SK-N-SH (cell line): Measurements from ENCODE around the gene ZC3H15. TPM values are rescaled to one million over a fixed set of nuclear protein-coding genes. Genes with fewer than 3 reads are reported as not detected.

Experiments
- CTCF ChIA-PET: fragments of 300-600, 350-600 bp; formaldehyde crosslinking; extraction: SDS; loops from one replicate; lab custom pipeline; 2021; lab: Yijun Ruan, JAX
- POLR2A ChIA-PET: fragments of 350-600 bp; sonication (Branson Sonifier 250); formaldehyde crosslinking; extraction: SDS; loops from one replicate; lab custom pipeline; 2020; ENCODE audit warnings: antibody characterized with exemption, inconsistent platforms; lab: Yijun Ruan, JAX
- DNase-seq: peaks from one replicate; pipeline ENCODE4 v3.0.0; 2012
- H2AFZ ChIP-seq: fragments of 200-600 bp; sonication (generic); 2 replicates; pipeline ENCODE4 v1.8.1; 2016; ENCODE audit warnings: antibody characterized with exemption, mild to moderate bottlenecking, low read depth
- H3F3A ChIP-seq: fragments of 200-600 bp; sonication (generic); replicated peaks from 2 replicates; pipeline ENCODE3; 2016; ENCODE audit warnings: antibody characterized with exemption, mild to moderate bottlenecking; ENCODE audit not compliant: insufficient read depth
- H3K27ac ChIP-seq, 2 experiments: fragments of 200-500 bp in 1 of 2; fragments of 200-600 bp in 1 of 2; sonication (Bioruptor generic) in 1 of 2; sonication (generic), shearing (Covaris generic) in 1 of 2; 2 replicates each; pipeline versions ENCODE4 v1.5.1 to v1.6.1; 2014 to 2016; ENCODE audit warnings: low read depth in 2 of 2, inconsistent platforms in 1 of 2, low read length in 1 of 2, mild to moderate bottlenecking in 1 of 2, mixed read lengths in 1 of 2
- H3K27me3 ChIP-seq: fragments of 200-600 bp; sonication (generic), shearing (Covaris generic); 2 replicates; pipeline ENCODE4 v1.6.1; 2016; ENCODE audit warnings: mixed run types; ENCODE audit not compliant: insufficient read depth
- H3K36me3 ChIP-seq, 2 experiments: fragments of 200-500 bp in 1 of 2; fragments of 200-600 bp in 1 of 2; sonication (Bioruptor generic) in 1 of 2; sonication (generic) in 1 of 2; replicated peaks in 1 of 2; 2 replicates each; pipeline versions ENCODE3 to v1.5.1; 2014 to 2016; ENCODE audit warnings: low read length in 1 of 2, mild to moderate bottlenecking in 1 of 2; ENCODE audit not compliant: insufficient read depth in 2 of 2, control insufficient read depth in 1 of 2
- H3K4me1 ChIP-seq, 2 experiments: fragments of 200-500 bp in 1 of 2; fragments of 200-600 bp in 1 of 2; sonication (Bioruptor generic) in 1 of 2; sonication (generic), shearing (Covaris generic) in 1 of 2; 2 replicates each; pipeline versions ENCODE4 v1.5.1 to v1.6.1; 2014 to 2016; ENCODE audit warnings: low read depth in 1 of 2, low read length in 1 of 2, mixed run types in 1 of 2; ENCODE audit not compliant: insufficient read depth in 2 of 2, control insufficient read depth in 1 of 2
- H3K4me2 ChIP-seq: fragments of 200-600 bp; sonication (generic), shearing (Covaris generic); 2 replicates; pipeline ENCODE4 v1.6.1; 2017; ENCODE audit warnings: mixed run types
- H3K4me3 ChIP-seq, 2 experiments: fragments of 200-500 bp in 1 of 2; fragments of 200-600 bp in 1 of 2; sonication (Bioruptor generic) in 1 of 2; sonication (generic), shearing (Covaris generic) in 1 of 2; 2 replicates each; pipeline versions ENCODE4 v1.5.1 to v1.8.1; 2014 to 2016; ENCODE audit warnings: low read depth in 2 of 2, inconsistent platforms in 1 of 2, low read length in 1 of 2, mild to moderate bottlenecking in 1 of 2, mixed read lengths in 1 of 2, moderate library complexity in 1 of 2
- H3K79me2 ChIP-seq: fragments of 200-600 bp; sonication (generic); 2 replicates; pipeline ENCODE4 v1.8.1; 2017; ENCODE audit warnings: mild to moderate bottlenecking; ENCODE audit not compliant: insufficient read depth
- H3K9ac ChIP-seq: fragments of 200-600 bp; sonication (generic); 2 replicates; pipeline ENCODE4 v1.6.1; 2017; ENCODE audit warnings: mixed run types
- H3K9me2 ChIP-seq: fragments of 200-600 bp; sonication (generic); 2 replicates; pipeline ENCODE4 v1.6.1; 2017; ENCODE audit warnings: mixed run types
- H3K9me3 ChIP-seq: fragments of 200-600 bp; sonication (generic); 2 replicates; pipeline ENCODE4 v1.6.1; 2017; ENCODE audit warnings: mixed run types, mild to moderate bottlenecking, moderate library complexity
- H4K20me1 ChIP-seq: fragments of 200-600 bp; sonication (generic); 2 replicates; pipeline ENCODE4 v1.6.1; 2017; ENCODE audit warnings: mild to moderate bottlenecking, mixed run types; ENCODE audit not compliant: insufficient read depth
- EP300 ChIP-seq, 2 experiments: IDR thresholded peaks; 2 replicates each; pipeline versions ENCODE4 v1.4.0 to v1.6.1; 2012; ENCODE audit warnings: borderline replicate concordance in 1 of 2, low read depth in 1 of 2, low read length in 1 of 2
- EZH2phosphoT487 ChIP-seq: fragments of 200-600 bp; sonication (generic); IDR thresholded peaks from 2 replicates; pipeline ENCODE4 v1.6.1; 2017; ENCODE audit warnings: low read depth, mixed run types, mild to moderate bottlenecking, antibody characterized with exemption, moderate library complexity, borderline replicate concordance
- FOSL2 ChIP-seq: IDR thresholded peaks from 2 replicates; pipeline ENCODE4 v1.4.0; 2012; ENCODE audit warnings: low read depth, mild to moderate bottlenecking, moderate library complexity, borderline replicate concordance
- GATA2 ChIP-seq: sonication (generic); formaldehyde crosslinking; IDR thresholded peaks from 2 replicates; pipeline ENCODE4 v1.5.0; 2020; ENCODE audit warnings: mild to moderate bottlenecking, missing genetic modification reagents
- MAX ChIP-seq: IDR thresholded peaks from 2 replicates; pipeline ENCODE4 v1.4.0; 2012; ENCODE audit warnings: low read depth
- MXI1 ChIP-seq: IDR thresholded peaks from 2 replicates; pipeline ENCODE4 v1.6.1; 2012; ENCODE audit warnings: mild to moderate bottlenecking, low read depth, low read length, improper control_type of control experiment
- NFIC ChIP-seq: IDR thresholded peaks from 2 replicates; pipeline ENCODE4 v1.4.0; 2012; ENCODE audit warnings: borderline replicate concordance
- NRF1 ChIP-seq: IDR thresholded peaks from 2 replicates; pipeline ENCODE4 v1.6.1; 2012; ENCODE audit warnings: low read depth, mild to moderate bottlenecking, low read length
- POLR2AphosphoS5 ChIP-seq: IDR thresholded peaks from 2 replicates; pipeline ENCODE4 v1.6.1; 2012; ENCODE audit warnings: low read depth, low read length
- REST ChIP-seq: IDR thresholded peaks from 2 replicates; pipeline ENCODE4 v1.6.1; 2012; ENCODE audit warnings: mild to moderate bottlenecking, low read depth, low read length, moderate library complexity
- RXRA ChIP-seq: IDR thresholded peaks from 2 replicates; pipeline ENCODE4 v1.4.0; 2012; ENCODE audit warnings: low read depth, mild to moderate bottlenecking, borderline replicate concordance
- SIN3A ChIP-seq: IDR thresholded peaks from 2 replicates; pipeline ENCODE4 v1.6.1; 2012; ENCODE audit warnings: low read depth, mild to moderate bottlenecking, low read length, moderate library complexity, borderline replicate concordance
- SMC3 ChIP-seq: IDR thresholded peaks from 2 replicates; pipeline ENCODE4 v1.6.1; 2012; ENCODE audit warnings: low read depth, low read length, improper control_type of control experiment
- TAF1 ChIP-seq: IDR thresholded peaks from 2 replicates; pipeline ENCODE4 v1.6.1; 2012; ENCODE audit warnings: low read depth, mild to moderate bottlenecking, low read length, moderate library complexity, borderline replicate concordance
- TCF12 ChIP-seq: IDR thresholded peaks from 2 replicates; pipeline ENCODE4 v1.4.0; 2012
- TEAD4 ChIP-seq: IDR thresholded peaks from 2 replicates; pipeline ENCODE4 v1.4.0; 2012; ENCODE audit warnings: mild to moderate bottlenecking, borderline replicate concordance; ENCODE audit not compliant: insufficient read depth
- ZBTB33 ChIP-seq: IDR thresholded peaks from 2 replicates; pipeline ENCODE4 v1.4.0; 2012; ENCODE audit warnings: low read depth, borderline replicate concordance
- WGBS: methylation state at CpG from one replicate; pipeline ENCODE4 v1.1.6; 2017; ENCODE audit warnings: low lambda C conversion rate; 5-methylcytosine and 5-hydroxymethylcytosine counted together
- polyA plus RNA-seq, 3 experiments: library from polyadenylated mRNA; depleted of rRNA; stranded (reverse); fragments of >200 nt; gene quantifications; 2 replicates each; pipeline ENCODE4 v1.2.3, GENCODE V29; 2012

The ZC3H15 gene
- polyA plus RNA-seq, 1 of the 3 experiments (the other 2 are of a cell fraction): 26.5 TPM

- Histone ChIP-seq H3K4me3 (no peak overlapping the region), H3F3A (no peaks in the 10 kb centered on the region), H3K27ac (no peak overlapping the region), H3K79me2 (no peaks in the 10 kb centered on the region), H3K27me3 (no peaks in the 10 kb centered on the region), H3K9ac (no peak overlapping the region), H3K9me3 (no peaks in the 10 kb centered on the region), H4K20me1 (no peaks in the 10 kb centered on the region), H3K36me3 (no peaks in the 10 kb centered on the region), H3K4me1 (peaks cover 0 to 16% of the 10 kb centered on the region in 2 experiments; a peak in 1 of 4 replicates), H3K9me2 (no peaks in the 10 kb centered on the region), H2AFZ (0 out of 2 replicates have a peak overlapping the region, but pooled peaks have one; percentile 19), H3K4me2 (no peak overlapping the region)
- 89% methylated on average over 8 of the region's 8 CpGs for WGBS
- no peak for DNase-seq
- ChIA-PET POLR2A (no interaction called here), CTCF (no interaction called here)
- TF ChIP-seq NFIC (no peak), POLR2AphosphoS5 (no peak), RXRA (no peak), FOSL2 (no peak), NRF1 (no peak), ZBTB33 (no peak), TEAD4 (no peak), MXI1 (no peak), TAF1 (no peak), SIN3A (no peak), SMC3 (no peak), GATA2 (CRISPR knock-in tag) (no peak), EZH2phosphoT487 (no peak)
These were observed 65.4 kb downstream of the ZC3H15 start for GRCh38 chr2:186551323-186552050.

- POLR2A ChIA-PET: no interaction called here
- no peak overlapping the region for H3K4me2 ChIP-seq
- WGBS: 35% methylated on average over 1 of the region's 1 CpG
- TF ChIP-seq ZBTB33 (no peak), TAF1 (no peak), TEAD4 (no peak), TCF12 (peak; percentile 79), MAX (no peak), EP300 (IDR thresholded peaks at IDR 0.05; ENCODE audit: borderline replicate concordance in 1 of 2, low read depth in 1 of 2, low read length in 1 of 2) (0 out of 4 replicates have a peak, but pooled peaks of 1 of the 2 experiments have one; percentile 11), REST (no peak)
These were observed 68.4 kb downstream of the ZC3H15 start for GRCh38 chr2:186554429-186554828.

More at GRCh38 chr2:186554429-186554828, 68.4 kb downstream of the ZC3H15 start:
- Histone ChIP-seq H3K4me3 (no peak overlapping the region), H3K9me2 (no peaks in the 10 kb centered on the region), H3K4me1 (peaks cover 0 to 8% of the 10 kb centered on the region in 2 experiments; a peak in 1 of 4 replicates), H3K79me2 (no peaks in the 10 kb centered on the region), H4K20me1 (no peaks in the 10 kb centered on the region), H3K9me3 (no peaks in the 10 kb centered on the region), H3F3A (no peaks in the 10 kb centered on the region), H2AFZ (no peak overlapping the region), H3K27ac (no peak overlapping the region), H3K27me3 (no peaks in the 10 kb centered on the region), H3K36me3 (no peaks in the 10 kb centered on the region), H3K9ac (no peak overlapping the region)
- no peak for DNase-seq
- CTCF ChIA-PET: interaction anchor here (0.6 kb wide), 1 partner anchor 352 kb away, joined by 3 read pairs; no protein-coding TSS in a partner anchor
